H9 (cell line): ENCODE measurements around the gene SIM1. TPM values are rescaled to one million over a fixed set of nuclear protein-coding genes. Genes with fewer than 3 reads are reported as not detected.

ENCODE experiments used
- DNase-seq: peaks from one replicate; pipeline ENCODE4 v3.0.0-alpha.2; 2017
- H2AFZ ChIP-seq: one replicate; pipeline ENCODE4 v1.6.1; 2013; ENCODE audit warnings: mild to moderate bottlenecking, low read length, control low read depth, moderate library complexity
- H2AK5ac ChIP-seq: 2 replicates; pipeline ENCODE4 v1.6.1; 2013; ENCODE audit warnings: low read length, control low read depth, mixed read lengths; ENCODE audit not compliant: insufficient read length
- H2BK120ac ChIP-seq: one replicate; pipeline ENCODE4 v1.6.1; 2013; ENCODE audit warnings: low read depth, mild to moderate bottlenecking, low read length, control low read depth, inconsistent platforms; ENCODE audit not compliant: poor library complexity, severe bottlenecking
- H2BK12ac ChIP-seq: 2 replicates; pipeline ENCODE4 v1.6.1; 2013; ENCODE audit warnings: low read length, control low read depth, mixed read lengths, low read depth; ENCODE audit not compliant: insufficient read length
- H2BK15ac ChIP-seq: 2 replicates; pipeline ENCODE4 v1.6.1; 2013; ENCODE audit warnings: low read depth, low read length, control low read depth
- H2BK20ac ChIP-seq: one replicate; pipeline ENCODE4 v1.6.1; 2013; ENCODE audit warnings: low read depth, mild to moderate bottlenecking, low read length, control low read depth, inconsistent platforms; ENCODE audit not compliant: poor library complexity, severe bottlenecking
- H2BK5ac ChIP-seq: 2 replicates; pipeline ENCODE4 v1.6.1; 2013; ENCODE audit warnings: low read length, control low read depth, mixed read lengths; ENCODE audit not compliant: insufficient read length
- H3K14ac ChIP-seq: 2 replicates; pipeline ENCODE4 v1.6.1; 2013; ENCODE audit warnings: low read length, control low read depth; ENCODE audit not compliant: insufficient read depth
- H3K18ac ChIP-seq: 2 replicates; pipeline ENCODE4 v1.6.1; 2013; ENCODE audit warnings: low read depth, mild to moderate bottlenecking, mixed read lengths, low read length, control low read depth; ENCODE audit not compliant: insufficient read length
- H3K23ac ChIP-seq: 2 replicates; pipeline ENCODE4 v1.6.1; 2013; ENCODE audit warnings: low read length, control low read depth, mixed read lengths, low read depth; ENCODE audit not compliant: insufficient read length
- H3K23me2 ChIP-seq: 2 replicates; pipeline ENCODE4 v1.6.1; 2013; ENCODE audit warnings: low read depth, mild to moderate bottlenecking, mixed read lengths, low read length, control low read depth; ENCODE audit not compliant: insufficient read length, poor library complexity, severe bottlenecking
- H3K27ac ChIP-seq: 2 replicates; pipeline ENCODE4 v1.5.1; 2013; ENCODE audit warnings: low read length, control low read depth, mixed read lengths, low read depth; ENCODE audit not compliant: insufficient read length
- H3K27me3 ChIP-seq: 2 replicates; pipeline ENCODE4 v1.6.1; 2013; ENCODE audit warnings: low read length, control low read depth, inconsistent platforms; ENCODE audit not compliant: insufficient read depth
- H3K4ac ChIP-seq: 2 replicates; pipeline ENCODE4 v1.6.1; 2013; ENCODE audit warnings: low read depth, mild to moderate bottlenecking, control low read depth, inconsistent platforms, low read length, moderate library complexity
- H3K4me1 ChIP-seq: 2 replicates; pipeline ENCODE4 v1.6.1; 2013; ENCODE audit warnings: low read length, control low read depth, inconsistent platforms; ENCODE audit not compliant: insufficient read depth
- H3K4me2 ChIP-seq: 2 replicates; pipeline ENCODE4 v1.6.1; 2013; ENCODE audit warnings: low read length, control low read depth, mixed read lengths; ENCODE audit not compliant: insufficient read length, insufficient read depth
- H3K56ac ChIP-seq: 2 replicates; pipeline ENCODE4 v1.6.1; 2013; ENCODE audit warnings: low read depth, mild to moderate bottlenecking, mixed read lengths, low read length, control low read depth; ENCODE audit not compliant: insufficient read length
- H3K79me1 ChIP-seq: 2 replicates; pipeline ENCODE4 v1.6.1; 2013; ENCODE audit warnings: low read depth, mild to moderate bottlenecking, moderate library complexity, low read length, control low read depth, inconsistent platforms; ENCODE audit not compliant: insufficient read depth, poor library complexity, severe bottlenecking
- H3K79me2 ChIP-seq: 2 replicates; pipeline ENCODE4 v1.6.1; 2013; ENCODE audit warnings: low read length, control low read depth, inconsistent platforms; ENCODE audit not compliant: insufficient read depth
- H3K9ac ChIP-seq: 2 replicates; pipeline ENCODE4 v1.6.1; 2013; ENCODE audit warnings: low read length, control low read depth, mixed read lengths; ENCODE audit not compliant: insufficient read length; ENCODE audit errors: extremely low read depth
- H3K9me3 ChIP-seq: one replicate; pipeline ENCODE4 v1.6.1; 2013; ENCODE audit warnings: low read depth, low read length, inconsistent platforms; ENCODE audit not compliant: control insufficient read depth
- H3T11ph ChIP-seq: one replicate; pipeline ENCODE4 v1.6.1; 2013; ENCODE audit warnings: mild to moderate bottlenecking, low read length, control low read depth, inconsistent platforms
- H4K20me1 ChIP-seq: one replicate; pipeline ENCODE4 v1.6.1; 2013; ENCODE audit not compliant: control insufficient read depth, insufficient read length, insufficient read depth
- H4K5ac ChIP-seq: 2 replicates; pipeline ENCODE4 v1.6.1; 2013; ENCODE audit warnings: low read depth, mild to moderate bottlenecking, mixed read lengths, low read length, control low read depth; ENCODE audit not compliant: insufficient read length
- H4K8ac ChIP-seq: replicated peaks from 2 replicates; pipeline ENCODE4 v1.6.1; 2013; ENCODE audit warnings: low read length, control low read depth, mixed read lengths, low read depth; ENCODE audit not compliant: insufficient read length
- H4K91ac ChIP-seq: 2 replicates; pipeline ENCODE4 v1.6.1; 2013; ENCODE audit warnings: low read depth, mild to moderate bottlenecking, moderate library complexity, mixed read lengths, low read length, control low read depth; ENCODE audit not compliant: insufficient read length
- H3K27ac Mint-ChIP-seq, 3 experiments: 2 replicates in 2 of 3; 3 replicates in 1 of 3; pipeline ENCODE4 v1.8.0; 2020 to 2021; ENCODE audit warnings: mixed read lengths in 3 of 3, mild to moderate bottlenecking in 1 of 3, moderate library complexity in 1 of 3
- H3K27me3 Mint-ChIP-seq: 2 replicates; pipeline ENCODE4 v1.8.0; 2021; ENCODE audit warnings: low read depth, mild to moderate bottlenecking, moderate library complexity, mixed read lengths
- H3K36me3 Mint-ChIP-seq, 3 experiments: 2 replicates in 2 of 3; 3 replicates in 1 of 3; pipeline ENCODE4 v1.8.0; 2020 to 2021; ENCODE audit warnings: low read depth in 3 of 3, mixed read lengths in 3 of 3; ENCODE audit not compliant: insufficient read depth in 1 of 3
- H3K4me1 Mint-ChIP-seq, 2 experiments: 2 replicates each; pipeline ENCODE4 v1.8.0; 2020; ENCODE audit warnings: mixed read lengths in 2 of 2
- H3K4me3 Mint-ChIP-seq, 2 experiments: 2 replicates in 1 of 2; 3 replicates in 1 of 2; pipeline ENCODE4 v1.8.0; 2020 to 2021; ENCODE audit warnings: mild to moderate bottlenecking in 2 of 2, mixed read lengths in 2 of 2, moderate library complexity in 1 of 2
- H3K9me3 Mint-ChIP-seq, 2 experiments: 2 replicates in 1 of 2; 3 replicates in 1 of 2; pipeline ENCODE4 v1.8.0; 2020; ENCODE audit warnings: mild to moderate bottlenecking in 2 of 2, mixed read lengths in 2 of 2, moderate library complexity in 1 of 2
- WGBS: extraction: QIAGEN DNeasy Blood & Tissue Kit; methylation state at CpG from one replicate; pipeline ENCODE4 v1.1.7; 2013; ENCODE audit warnings: missing lambda C conversion rate, low lambda C conversion rate, mixed read lengths; ENCODE audit not compliant: insufficient read length; ENCODE audit errors: extremely low coverage; 5-methylcytosine and 5-hydroxymethylcytosine counted together
- total RNA-seq: library from RNA; stranded (reverse); gene quantifications from 2 replicates; pipeline ENCODE4 v1.2.1, GENCODE V29; 2021
- TF ChIP-seq, protein P1 (sequence below): fragments of 200-600 bp; sonication (generic); conservative IDR thresholded peaks from 3 replicates; pipeline ENCODE4 v1.8.0; 2021; ENCODE audit warnings: antibody characterized with exemption, mild to moderate bottlenecking

Gene SIM1
- total RNA-seq, 1 experiment from 2014 or later, result not detected

GRCh38 chr6:100336876-100337275, 127.8 kb downstream of the SIM1 start:
- Mint-ChIP-seq H3K9me3 (no peaks in the 10 kb centered on the region), H3K4me3 (no peak overlapping the region), H3K4me1 (0 out of 4 replicates have a peak, but pooled peaks cover 0 to 3% of the 10 kb centered on the region in 2 experiments), H3K27ac (no peak overlapping the region), H3K36me3 (no peaks in the 10 kb centered on the region), H3K27me3 (no peaks in the 10 kb centered on the region)
- no peak overlapping the region for H2BK20ac ChIP-seq
- no peak overlapping the region for H4K5ac ChIP-seq
- no peak overlapping the region for H2BK12ac ChIP-seq
- no peaks in the 10 kb centered on the region for H3K27me3 ChIP-seq
- WGBS, result no CpG with 5 or more reads among the region's 2 CpGs
- H3K27ac ChIP-seq, result no peak overlapping the region
- no peak overlapping the region for H2BK120ac ChIP-seq
- no peak overlapping the region for H2AFZ ChIP-seq
- H2BK15ac ChIP-seq, result no peak overlapping the region
- no peak overlapping the region for H4K91ac ChIP-seq
- no peak overlapping the region for H3T11ph ChIP-seq
- no peak overlapping the region for H2AK5ac ChIP-seq
- H3K4me2 ChIP-seq, result no peak overlapping the region
- H2BK5ac ChIP-seq, result no peak overlapping the region
- H3K23ac ChIP-seq, result no peak overlapping the region
- H4K8ac ChIP-seq, result no peak overlapping the region
- H3K4ac ChIP-seq, result no peak overlapping the region
- no peaks in the 10 kb centered on the region for H3K79me1 ChIP-seq
- no peaks in the 10 kb centered on the region for H4K20me1 ChIP-seq
- H3K9ac ChIP-seq, result no peak overlapping the region
- no peak overlapping the region for H3K18ac ChIP-seq
- TF ChIP-seq, protein P1, sequence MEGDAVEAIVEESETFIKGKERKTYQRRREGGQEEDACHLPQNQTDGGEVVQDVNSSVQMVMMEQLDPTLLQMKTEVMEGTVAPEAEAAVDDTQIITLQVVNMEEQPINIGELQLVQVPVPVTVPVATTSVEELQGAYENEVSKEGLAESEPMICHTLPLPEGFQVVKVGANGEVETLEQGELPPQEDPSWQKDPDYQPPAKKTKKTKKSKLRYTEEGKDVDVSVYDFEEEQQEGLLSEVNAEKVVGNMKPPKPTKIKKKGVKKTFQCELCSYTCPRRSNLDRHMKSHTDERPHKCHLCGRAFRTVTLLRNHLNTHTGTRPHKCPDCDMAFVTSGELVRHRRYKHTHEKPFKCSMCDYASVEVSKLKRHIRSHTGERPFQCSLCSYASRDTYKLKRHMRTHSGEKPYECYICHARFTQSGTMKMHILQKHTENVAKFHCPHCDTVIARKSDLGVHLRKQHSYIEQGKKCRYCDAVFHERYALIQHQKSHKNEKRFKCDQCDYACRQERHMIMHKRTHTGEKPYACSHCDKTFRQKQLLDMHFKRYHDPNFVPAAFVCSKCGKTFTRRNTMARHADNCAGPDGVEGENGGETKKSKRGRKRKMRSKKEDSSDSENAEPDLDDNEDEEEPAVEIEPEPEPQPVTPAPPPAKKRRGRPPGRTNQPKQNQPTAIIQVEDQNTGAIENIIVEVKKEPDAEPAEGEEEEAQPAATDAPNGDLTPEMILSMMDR, result no peak
- no peaks in the 10 kb centered on the region for H3K4me1 ChIP-seq
- H3K14ac ChIP-seq, result no peak overlapping the region
- H3K23me2 ChIP-seq, result no peaks in the 10 kb centered on the region
- no peak for DNase-seq
- H3K9me3 ChIP-seq, result no peaks in the 10 kb centered on the region
- H3K56ac ChIP-seq, result no peak overlapping the region
- no peaks in the 10 kb centered on the region for H3K79me2 ChIP-seq
